ENCODE measurements around the gene NPIPB9.
"Not testable (repeated sequence)": the region's sequence is repeated elsewhere in the genome, so short reads cannot be mapped to it uniquely, and the experiment has no call there.

DNA sequence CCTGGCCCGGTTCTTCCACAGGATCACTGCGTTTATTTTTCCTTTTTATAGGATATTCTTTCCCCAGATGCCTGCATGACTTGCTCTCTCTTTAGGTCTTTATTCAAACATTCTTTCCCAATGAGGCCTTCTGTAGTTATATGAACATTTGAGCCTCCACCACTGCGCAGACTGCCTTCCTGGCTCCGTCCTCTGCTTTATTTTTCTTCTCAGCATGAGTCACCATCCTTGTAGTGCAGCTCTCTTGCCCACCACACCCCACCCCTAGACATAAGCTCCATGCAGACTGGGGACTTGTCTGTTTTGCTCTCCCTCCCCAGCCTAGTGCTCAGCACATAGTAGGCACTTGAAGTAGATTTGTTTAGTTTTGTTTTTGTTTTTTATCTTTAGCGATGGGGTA is 20.3 kb upstream of the NPIPB9 start:
- TF ChIP-seq, protein P1, sequence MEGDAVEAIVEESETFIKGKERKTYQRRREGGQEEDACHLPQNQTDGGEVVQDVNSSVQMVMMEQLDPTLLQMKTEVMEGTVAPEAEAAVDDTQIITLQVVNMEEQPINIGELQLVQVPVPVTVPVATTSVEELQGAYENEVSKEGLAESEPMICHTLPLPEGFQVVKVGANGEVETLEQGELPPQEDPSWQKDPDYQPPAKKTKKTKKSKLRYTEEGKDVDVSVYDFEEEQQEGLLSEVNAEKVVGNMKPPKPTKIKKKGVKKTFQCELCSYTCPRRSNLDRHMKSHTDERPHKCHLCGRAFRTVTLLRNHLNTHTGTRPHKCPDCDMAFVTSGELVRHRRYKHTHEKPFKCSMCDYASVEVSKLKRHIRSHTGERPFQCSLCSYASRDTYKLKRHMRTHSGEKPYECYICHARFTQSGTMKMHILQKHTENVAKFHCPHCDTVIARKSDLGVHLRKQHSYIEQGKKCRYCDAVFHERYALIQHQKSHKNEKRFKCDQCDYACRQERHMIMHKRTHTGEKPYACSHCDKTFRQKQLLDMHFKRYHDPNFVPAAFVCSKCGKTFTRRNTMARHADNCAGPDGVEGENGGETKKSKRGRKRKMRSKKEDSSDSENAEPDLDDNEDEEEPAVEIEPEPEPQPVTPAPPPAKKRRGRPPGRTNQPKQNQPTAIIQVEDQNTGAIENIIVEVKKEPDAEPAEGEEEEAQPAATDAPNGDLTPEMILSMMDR (IDR thresholded peaks at IDR 0.05) = not testable (repeated sequence)
- not testable (repeated sequence) for TF ChIP-seq POLR2A (IDR thresholded peaks at IDR 0.05)
